ENCODE measurements around the gene PATJ.

Gene PATJ

DNA sequence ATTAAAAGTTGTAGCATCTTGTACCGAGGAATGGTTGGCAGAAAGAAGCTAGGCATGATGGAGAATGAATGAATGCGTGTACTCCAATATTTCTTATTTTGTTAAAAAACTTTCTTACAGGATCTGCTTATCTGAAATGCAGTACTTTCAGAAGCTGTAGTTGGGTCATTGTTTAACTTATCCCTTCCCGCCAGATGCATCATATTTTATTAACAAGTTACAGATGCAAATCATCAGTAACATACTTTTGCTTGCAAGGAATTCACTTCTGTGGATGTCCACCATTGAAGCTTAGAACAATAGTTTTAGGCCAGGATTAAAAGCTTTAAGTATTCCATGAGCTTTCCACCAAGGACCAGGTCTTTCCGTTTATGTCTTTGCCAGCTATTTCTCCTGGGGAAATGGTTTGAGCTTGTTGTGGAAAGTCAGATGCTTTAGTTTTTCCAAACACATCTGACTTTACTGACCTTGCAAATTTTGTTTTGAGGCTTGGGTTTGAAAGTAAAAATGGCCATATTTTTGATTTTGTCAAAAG, 65.4 kb downstream of the PATJ start:
- TF ChIP-seq, protein P1, sequence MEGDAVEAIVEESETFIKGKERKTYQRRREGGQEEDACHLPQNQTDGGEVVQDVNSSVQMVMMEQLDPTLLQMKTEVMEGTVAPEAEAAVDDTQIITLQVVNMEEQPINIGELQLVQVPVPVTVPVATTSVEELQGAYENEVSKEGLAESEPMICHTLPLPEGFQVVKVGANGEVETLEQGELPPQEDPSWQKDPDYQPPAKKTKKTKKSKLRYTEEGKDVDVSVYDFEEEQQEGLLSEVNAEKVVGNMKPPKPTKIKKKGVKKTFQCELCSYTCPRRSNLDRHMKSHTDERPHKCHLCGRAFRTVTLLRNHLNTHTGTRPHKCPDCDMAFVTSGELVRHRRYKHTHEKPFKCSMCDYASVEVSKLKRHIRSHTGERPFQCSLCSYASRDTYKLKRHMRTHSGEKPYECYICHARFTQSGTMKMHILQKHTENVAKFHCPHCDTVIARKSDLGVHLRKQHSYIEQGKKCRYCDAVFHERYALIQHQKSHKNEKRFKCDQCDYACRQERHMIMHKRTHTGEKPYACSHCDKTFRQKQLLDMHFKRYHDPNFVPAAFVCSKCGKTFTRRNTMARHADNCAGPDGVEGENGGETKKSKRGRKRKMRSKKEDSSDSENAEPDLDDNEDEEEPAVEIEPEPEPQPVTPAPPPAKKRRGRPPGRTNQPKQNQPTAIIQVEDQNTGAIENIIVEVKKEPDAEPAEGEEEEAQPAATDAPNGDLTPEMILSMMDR (IDR thresholded peaks at IDR 0.05; ENCODE audit: insufficient read depth, low read depth, low read length, missing control alignments), result no peak
- no peak overlapping the region for H3K4me3 ChIP-seq (ENCODE audit: low read length)
- no peak for DNase-seq (ENCODE audit: low read depth)

DNA sequence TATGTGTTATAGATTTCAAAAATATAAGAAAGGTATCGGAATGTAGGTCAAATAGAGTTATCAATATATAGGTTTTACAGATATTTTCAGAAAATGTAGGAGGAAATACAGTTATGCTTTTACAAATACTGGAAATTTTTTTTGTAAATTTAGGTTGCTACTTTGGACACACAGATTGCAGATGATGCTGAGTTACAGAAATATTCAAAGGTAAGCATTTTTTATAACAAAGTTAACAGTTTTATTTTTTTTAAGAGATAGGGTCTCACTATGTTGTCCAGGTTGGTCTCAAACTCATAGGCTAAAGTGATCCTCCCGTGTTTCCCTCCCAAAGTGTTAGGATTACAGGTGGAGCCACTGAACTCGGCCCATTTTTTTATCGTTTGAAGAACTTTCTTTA, 66.0 kb downstream of the PATJ start:
- TF ChIP-seq, protein P1 (IDR thresholded peaks at IDR 0.05; ENCODE audit: insufficient read depth, low read depth, low read length, missing control alignments), result no peak
- DNase-seq (ENCODE audit: low read depth), result no peak
- H3K4me3 ChIP-seq (ENCODE audit: low read length), result no peak overlapping the region

DNA sequence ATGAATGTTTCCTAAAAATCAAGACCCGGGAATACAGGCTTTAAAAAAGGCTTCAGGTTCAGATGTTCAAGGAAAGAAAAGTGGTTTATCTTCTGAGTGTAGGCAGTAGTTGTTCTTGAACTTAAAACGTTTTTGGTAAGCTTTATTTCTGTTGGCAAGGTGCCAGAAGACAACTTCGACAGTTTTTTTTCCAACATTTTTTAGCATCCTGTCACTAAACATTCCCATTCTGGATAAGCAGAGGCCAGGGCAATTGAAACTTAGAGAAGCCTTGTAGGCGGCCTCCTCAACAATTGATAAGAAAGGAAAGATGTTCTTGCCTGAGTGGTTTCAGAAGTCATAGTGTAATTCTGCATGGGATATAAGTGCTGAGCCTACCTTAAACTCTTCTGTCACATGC, 66.7 kb downstream of the PATJ start:
- DNase-seq (ENCODE audit: low read depth), result no peak
- TF ChIP-seq, protein P1 (IDR thresholded peaks at IDR 0.05; ENCODE audit: insufficient read depth, low read depth, low read length, missing control alignments), result no peak
- no peak overlapping the region for H3K4me3 ChIP-seq (ENCODE audit: low read length)

DNA sequence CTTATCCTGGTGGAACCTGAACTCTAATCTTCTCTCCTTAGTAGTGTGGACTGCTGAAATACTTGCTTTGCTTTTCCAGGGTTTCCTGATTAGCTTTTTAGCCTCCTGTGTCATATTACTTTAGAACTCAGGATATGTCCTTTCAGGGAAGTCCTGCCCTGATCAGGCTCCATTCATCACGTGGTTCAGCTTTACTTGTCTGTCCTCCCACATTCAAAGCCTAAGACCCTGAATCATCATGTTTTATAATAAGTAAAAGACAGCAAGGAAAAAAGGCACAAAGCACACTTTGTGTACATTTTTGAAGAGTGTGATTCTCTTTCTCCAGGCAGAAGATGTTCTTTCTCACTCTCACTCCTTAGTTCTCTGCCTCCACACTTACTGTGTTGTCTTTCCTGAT, 70.6 kb downstream of the PATJ start:
- DNase-seq (ENCODE audit: low read depth), result no peak
- H3K4me3 ChIP-seq (ENCODE audit: low read length), result no peak overlapping the region
- TF ChIP-seq, protein P1 (IDR thresholded peaks at IDR 0.05; ENCODE audit: insufficient read depth, low read depth, low read length, missing control alignments), result no peak

DNA sequence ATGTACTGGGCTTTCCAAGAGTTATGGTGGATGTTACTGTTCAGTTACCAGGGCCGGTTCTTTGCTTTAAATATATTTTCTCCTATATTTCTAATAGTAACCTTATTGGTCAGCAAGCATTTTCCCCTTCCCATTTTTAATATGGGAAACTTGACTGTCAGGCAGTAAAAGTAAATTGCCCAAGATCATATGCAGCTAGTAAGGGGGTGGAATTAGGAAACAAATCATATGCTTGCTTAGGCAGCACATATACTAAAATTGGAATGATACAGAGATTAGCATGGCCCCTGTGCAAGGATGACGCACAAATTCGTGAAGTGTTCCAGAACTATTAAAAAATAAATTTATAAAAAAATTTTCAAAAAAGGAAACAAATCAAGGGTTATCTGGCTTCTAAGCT, 73.9 kb downstream of the PATJ start:
- DNase-seq (ENCODE audit: low read depth), result no peak
- TF ChIP-seq, protein P1 (IDR thresholded peaks at IDR 0.05; ENCODE audit: insufficient read depth, low read depth, low read length, missing control alignments), result no peak
- no peak overlapping the region for H3K4me3 ChIP-seq (ENCODE audit: low read length)

DNA sequence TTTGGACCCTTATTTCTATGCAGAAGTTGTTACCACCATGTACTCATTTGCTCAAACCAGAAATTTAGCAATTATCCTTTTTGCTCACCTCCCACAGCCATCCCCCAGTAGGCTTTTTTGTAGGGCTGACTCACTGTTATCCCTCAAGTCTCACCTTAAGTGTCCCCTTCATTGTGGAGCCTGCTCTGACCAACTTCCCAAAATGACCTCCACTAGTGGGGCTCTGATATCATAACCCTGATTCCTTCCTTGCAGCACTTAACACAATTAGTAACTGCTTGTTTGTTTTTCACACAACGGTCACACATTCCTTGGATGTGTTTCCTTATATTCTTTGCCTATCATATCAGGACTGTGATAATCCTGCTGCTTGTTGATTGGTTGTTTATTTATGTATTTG, 76.7 kb downstream of the PATJ start:
- TF ChIP-seq, protein P1 (IDR thresholded peaks at IDR 0.05; ENCODE audit: insufficient read depth, low read depth, low read length, missing control alignments), result no peak
- DNase-seq (ENCODE audit: low read depth), result no peak
- H3K4me3 ChIP-seq (ENCODE audit: low read length), result no peak overlapping the region

DNA sequence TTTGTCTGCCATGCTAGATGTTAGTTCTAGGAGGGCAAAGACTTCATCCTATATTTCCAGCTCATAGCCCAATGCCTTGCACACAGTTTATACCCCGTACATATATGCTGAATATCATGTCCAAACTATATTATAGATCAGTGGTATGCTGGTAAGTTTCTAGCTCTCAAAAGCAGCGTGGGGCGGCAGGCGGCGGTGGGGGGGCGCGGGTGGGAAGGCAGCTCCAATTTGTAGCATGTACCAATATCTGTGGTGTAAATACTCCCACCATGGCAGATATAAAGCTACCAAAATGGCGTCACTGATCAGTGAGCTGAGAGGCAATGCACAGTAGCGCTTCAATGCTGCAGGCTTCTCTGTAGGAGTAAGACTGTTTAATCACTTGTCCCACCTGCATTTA, 77.1 kb downstream of the PATJ start:
- no peak for DNase-seq (ENCODE audit: low read depth)
- TF ChIP-seq, protein P1 (IDR thresholded peaks at IDR 0.05; ENCODE audit: insufficient read depth, low read depth, low read length, missing control alignments), result no peak
- H3K4me3 ChIP-seq (ENCODE audit: low read length), result no peak overlapping the region

Measured in epithelial cell of esophagus (primary cell).